Neural progenitor cell (in vitro differentiated cells): ENCODE results near the gene RELA.

Experiments
- CTCF ChIP-seq: fragments of 200-600 bp; sonication (generic); IDR thresholded peaks from 2 replicates; pipeline ENCODE4 v1.5.1; 2017; ENCODE audit warnings: antibody characterized with exemption, mild to moderate bottlenecking
- EZH2phosphoT487 ChIP-seq: fragments of 200-600 bp; sonication (generic); IDR thresholded peaks from 2 replicates; pipeline ENCODE4 v1.6.1; 2017; ENCODE audit warnings: antibody characterized with exemption

GRCh38 chr11:65661599-65662246, 993 bp downstream of the RELA start:
- TF ChIP-seq CTCF (no peak), EZH2phosphoT487 (no peak)
